HG02623 (cell line): Measurements from ENCODE around the gene UNC5A.

ENCODE experiments used
- ATAC-seq: cut with Tn5 transposase; IDR thresholded peaks from one replicate; pipeline ENCODE4 v1.9.1; 2021; ENCODE audit warnings: moderate library complexity; ENCODE audit not compliant: unreplicated experiment

Gene UNC5A

GRCh38 chr5:176921714-176922113 lies 111.4 kb downstream of the UNC5A start:
- no peak for ATAC-seq

GRCh38 chr5:176922817-176923216 lies 112.5 kb downstream of the UNC5A start:
- ATAC-seq = no peak

- no peak for ATAC-seq
These were observed 117.2 kb downstream of the UNC5A start for GRCh38 chr5:176927562-176927961.

GRCh38 chr5:176929654-176930053 lies 119.3 kb downstream of the UNC5A start:
- no peak for ATAC-seq
